ENCODE results near the gene STK11. TPM values are rescaled to one million over a fixed set of nuclear protein-coding genes. Genes with fewer than 3 reads are reported as not detected.
A peak's percentile ranks its signal among the peaks of the same experiment; 100 is the strongest.

Gene STK11
- total and polyA plus RNA-seq, 2 experiments from 2014 or later = 19.4 to 96.5 TPM

DNA sequence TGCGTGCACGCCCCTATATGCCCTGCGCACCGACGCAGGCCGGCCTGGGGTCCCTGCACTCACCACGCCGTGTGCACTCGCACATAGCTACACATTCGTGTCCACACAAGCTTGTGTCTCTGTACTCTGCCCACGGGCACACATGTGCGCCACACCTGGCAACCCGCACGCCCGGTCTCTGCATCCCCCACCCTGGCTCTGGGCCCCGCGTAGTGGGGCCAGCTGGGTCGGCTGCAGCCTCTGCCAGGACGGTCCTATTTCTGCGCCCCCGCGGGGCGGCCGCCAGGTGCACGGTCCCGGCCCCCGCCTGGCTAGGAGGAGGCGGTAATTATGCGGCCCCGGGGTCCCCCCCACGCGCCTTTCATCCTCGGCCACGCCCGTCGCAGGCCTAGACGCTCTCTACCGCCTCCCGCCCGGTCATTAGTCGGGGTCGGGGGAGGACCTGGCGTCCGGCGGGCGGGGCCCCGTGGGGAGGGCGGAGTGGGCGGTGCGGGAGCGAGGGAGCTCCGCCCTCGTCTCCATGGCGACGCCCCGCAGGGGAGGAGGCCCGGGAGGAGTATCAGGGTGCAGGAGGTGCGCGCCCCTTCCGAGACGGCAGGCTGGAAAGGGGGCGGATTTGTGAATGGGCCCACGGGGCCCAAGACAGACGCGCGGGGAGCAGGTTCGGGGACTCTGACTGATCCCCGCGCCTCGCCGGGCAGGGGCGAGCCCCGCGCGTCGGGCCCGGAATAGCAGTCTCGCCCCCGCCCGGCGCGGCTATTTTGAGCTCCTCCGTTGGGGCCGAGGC lies 60.7 kb downstream of the STK11 start:
- no peaks in the 10 kb centered on the region for H3K9me2 ChIP-seq (ENCODE audit: insufficient read depth)

More for the DNA sequence above, 60.7 kb downstream of the STK11 start:
- H3K4me2 ChIP-seq = peak overlapping the region; percentile 95
- peak overlapping the region; percentile 32; the same call in 1 of the 2 replicates for H2AFZ ChIP-seq
- no peak overlapping the region for H3K27ac ChIP-seq (ENCODE audit: low read depth)
- 0 out of 2 replicates have a peak overlapping the region, but pooled peaks have one; percentile 52 for H3K27ac Mint-ChIP-seq
- H3K4me1 Mint-ChIP-seq = peaks cover 59% of the 10 kb centered on the region
- TF ChIP-seq POLR2AphosphoS5 (IDR thresholded peaks at IDR 0.05; ENCODE audit: low read depth) (peak; percentile 72), EZH2 (IDR thresholded peaks at IDR 0.05; ENCODE audit: low read depth, unreplicated experiment) (no peak), ZNF462 (CRISPR knock-in tag; IDR thresholded peaks at IDR 0.05) (no peak)
- TF ChIP-seq, protein P1, sequence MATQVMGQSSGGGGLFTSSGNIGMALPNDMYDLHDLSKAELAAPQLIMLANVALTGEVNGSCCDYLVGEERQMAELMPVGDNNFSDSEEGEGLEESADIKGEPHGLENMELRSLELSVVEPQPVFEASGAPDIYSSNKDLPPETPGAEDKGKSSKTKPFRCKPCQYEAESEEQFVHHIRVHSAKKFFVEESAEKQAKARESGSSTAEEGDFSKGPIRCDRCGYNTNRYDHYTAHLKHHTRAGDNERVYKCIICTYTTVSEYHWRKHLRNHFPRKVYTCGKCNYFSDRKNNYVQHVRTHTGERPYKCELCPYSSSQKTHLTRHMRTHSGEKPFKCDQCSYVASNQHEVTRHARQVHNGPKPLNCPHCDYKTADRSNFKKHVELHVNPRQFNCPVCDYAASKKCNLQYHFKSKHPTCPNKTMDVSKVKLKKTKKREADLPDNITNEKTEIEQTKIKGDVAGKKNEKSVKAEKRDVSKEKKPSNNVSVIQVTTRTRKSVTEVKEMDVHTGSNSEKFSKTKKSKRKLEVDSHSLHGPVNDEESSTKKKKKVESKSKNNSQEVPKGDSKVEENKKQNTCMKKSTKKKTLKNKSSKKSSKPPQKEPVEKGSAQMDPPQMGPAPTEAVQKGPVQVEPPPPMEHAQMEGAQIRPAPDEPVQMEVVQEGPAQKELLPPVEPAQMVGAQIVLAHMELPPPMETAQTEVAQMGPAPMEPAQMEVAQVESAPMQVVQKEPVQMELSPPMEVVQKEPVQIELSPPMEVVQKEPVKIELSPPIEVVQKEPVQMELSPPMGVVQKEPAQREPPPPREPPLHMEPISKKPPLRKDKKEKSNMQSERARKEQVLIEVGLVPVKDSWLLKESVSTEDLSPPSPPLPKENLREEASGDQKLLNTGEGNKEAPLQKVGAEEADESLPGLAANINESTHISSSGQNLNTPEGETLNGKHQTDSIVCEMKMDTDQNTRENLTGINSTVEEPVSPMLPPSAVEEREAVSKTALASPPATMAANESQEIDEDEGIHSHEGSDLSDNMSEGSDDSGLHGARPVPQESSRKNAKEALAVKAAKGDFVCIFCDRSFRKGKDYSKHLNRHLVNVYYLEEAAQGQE (IDR thresholded peaks at IDR 0.05; ENCODE audit: unreplicated experiment) = no peak
- H3K9me3 Mint-ChIP-seq = peaks cover 2% of the 10 kb centered on the region
- H3K4me3 Mint-ChIP-seq = peak overlapping the region; percentile 64
- peaks cover 11% of the 10 kb centered on the region for H3K36me3 ChIP-seq (ENCODE audit: insufficient read depth)
- peaks cover 49% of the 10 kb centered on the region for H3F3A ChIP-seq (replicated peaks; ENCODE audit: low read depth)
- peaks cover 50% of the 10 kb centered on the region for H3K27me3 Mint-ChIP-seq (ENCODE audit: insufficient read depth, low read depth, poor library complexity)
- H3K79me2 ChIP-seq (replicated peaks; ENCODE audit: insufficient read depth) = peaks cover 22% of the 10 kb centered on the region
- peaks cover 10% of the 10 kb centered on the region; the same call in 1 of the 2 replicates for H3K27me3 ChIP-seq (ENCODE audit: insufficient read depth)
- H3K4me3 ChIP-seq = peak overlapping the region; percentile 94
- H3K4me1 ChIP-seq (ENCODE audit: insufficient read depth) = peaks cover 54% of the 10 kb centered on the region
- ATAC-seq (peak; percentile 17), DNase-seq (ENCODE audit: low spot score) (peak; percentile 88)
- H3K36me3 Mint-ChIP-seq (ENCODE audit: low read depth) = peaks cover 26% of the 10 kb centered on the region
- H4K20me1 ChIP-seq (replicated peaks; ENCODE audit: insufficient read depth) = peaks cover 16% of the 10 kb centered on the region; the same call in 1 of the 2 replicates

Measured in GM23338 (cell line).